Measurements from ENCODE around the gene ATXN7L1.

Gene ATXN7L1

GRCh38 chr7:105775580-105775979 lies 100.8 kb downstream of the ATXN7L1 start:
- DNase-seq: no peak

GRCh38 chr7:105773030-105773460 lies 103.4 kb downstream of the ATXN7L1 start:
- DNase-seq: no peak

- DNase-seq: no peak
Observed at GRCh38 chr7:105769901-105770628, 106.3 kb downstream of the ATXN7L1 start.

- no peak for DNase-seq
Observed at GRCh38 chr7:105768898-105769507, 107.4 kb downstream of the ATXN7L1 start.

GRCh38 chr7:105768117-105768516 lies 108.3 kb downstream of the ATXN7L1 start:
- DNase-seq: no peak

GRCh38 chr7:105766421-105767073 lies 109.9 kb downstream of the ATXN7L1 start:
- no peak for DNase-seq

- no peak for DNase-seq
Observed at GRCh38 chr7:105765846-105766245, 110.6 kb downstream of the ATXN7L1 start.

- no peak for DNase-seq
Observed at GRCh38 chr7:105764506-105764905, 111.9 kb downstream of the ATXN7L1 start.

GRCh38 chr7:105760551-105761447 lies 115.6 kb downstream of the ATXN7L1 start:
- no peak for DNase-seq

- DNase-seq: peak in 1 of 2 experiments; percentile 22
Observed at GRCh38 chr7:105759670-105760550, 116.5 kb downstream of the ATXN7L1 start.

- DNase-seq: no peak
Observed at GRCh38 chr7:105756367-105756766, 120.0 kb downstream of the ATXN7L1 start.

- DNase-seq: no peak
Observed at GRCh38 chr7:105752671-105753275, 123.6 kb downstream of the ATXN7L1 start.

- no peak for DNase-seq
Observed at GRCh38 chr7:105751054-105751453, 125.3 kb downstream of the ATXN7L1 start.

GRCh38 chr7:105748701-105749100 lies 127.7 kb downstream of the ATXN7L1 start:
- DNase-seq: no peak

- DNase-seq: no peak
Observed at GRCh38 chr7:105745681-105746330, 130.6 kb downstream of the ATXN7L1 start.

- no peak for DNase-seq
Observed at GRCh38 chr7:105744258-105744657, 132.1 kb downstream of the ATXN7L1 start.

- DNase-seq: no peak
Observed at GRCh38 chr7:105743351-105744090, 132.9 kb downstream of the ATXN7L1 start.

- no peak for DNase-seq
Observed at GRCh38 chr7:105742787-105743186, 133.6 kb downstream of the ATXN7L1 start.

GRCh38 chr7:105741982-105742381 lies 134.4 kb downstream of the ATXN7L1 start:
- DNase-seq: no peak

GRCh38 chr7:105738133-105738532 lies 138.3 kb downstream of the ATXN7L1 start:
- DNase-seq: no peak

All from stimulated activated CD4-positive, alpha-beta T cell treated with anti-CD3 and anti-CD28 coated beads, Interleukin-4, amount 100 ng/mL, for 4 hours (primary cell).